K562 (cell line): Measurements from ENCODE around the gene HEXIM1. TPM values are rescaled to one million over a fixed set of nuclear protein-coding genes. Genes with fewer than 3 reads are reported as not detected.

Experiments
- ARHGAP35 ChIP-seq: fragments of 450-650 bp; IDR thresholded peaks from 2 replicates; pipeline ENCODE4 v1.6.1; 2018; ENCODE audit not compliant: partially characterized antibody
- E2F4 ChIP-seq: sonication (generic); formaldehyde crosslinking; IDR thresholded peaks from 2 replicates; pipeline ENCODE4 v1.8.0; 2022; ENCODE audit warnings: mild to moderate bottlenecking, low read depth, missing genetic modification reagents
- ESRRB ChIP-seq: fragments of 250-450 bp; sonication (Bioruptor Pico); IDR thresholded peaks from 2 replicates; pipeline ENCODE4 v1.5.0; 2020; ENCODE audit warnings: mild to moderate bottlenecking, moderate library complexity, borderline replicate concordance
- GABPB1 ChIP-seq: sonication (generic); formaldehyde crosslinking; IDR thresholded peaks from 2 replicates; pipeline ENCODE4 v1.8.0; 2022; ENCODE audit warnings: mild to moderate bottlenecking, missing genetic modification reagents
- KLF6 ChIP-seq: fragments of 250-450 bp; sonication (Bioruptor Pico); IDR thresholded peaks from 2 replicates; pipeline ENCODE4 v1.4.0; 2020; ENCODE audit warnings: mild to moderate bottlenecking, moderate library complexity, borderline replicate concordance
- MTA2 ChIP-seq: fragments of 450-650 bp; IDR thresholded peaks from 2 replicates; pipeline ENCODE4 v1.6.1; 2016; ENCODE audit warnings: low read depth
- RAD21 ChIP-seq, 2 experiments: fragments of 250-450 bp in 1 of 2; fragments of 450-650 bp in 1 of 2; sonication (Bioruptor Pico) in 1 of 2; formaldehyde crosslinking in 1 of 2; IDR thresholded peaks in 1 of 2; conservative IDR thresholded peaks in 1 of 2; 2 replicates each; pipeline versions ENCODE4 v1.4.0 to v1.8.0; 2020 to 2022; ENCODE audit warnings: mild to moderate bottlenecking in 2 of 2, moderate library complexity in 1 of 2
- RFX5 ChIP-seq: IDR thresholded peaks from 2 replicates; pipeline ENCODE4 v1.6.1; 2011; ENCODE audit warnings: low read depth, mild to moderate bottlenecking, improper control_type of control experiment, low read length
- polyA plus RNA-seq, 8 experiments: library from polyadenylated mRNA; depleted of rRNA in 4 of 8; stranded (reverse) in 5 of 8; unstranded in 3 of 8; fragments of >200 nt; fragmentation: Nextera tagmentation in 2 of 8; fragmentation: Illumina TruSeq in 1 of 8; extraction: Ambion mirVana in 2 of 8; extraction: Trizol in 1 of 8; gene quantifications; 2 replicates each; pipeline versions ENCODE4 v1.2.1 to v1.2.3, GENCODE V29; 2011 to 2014; ENCODE audit warnings: inconsistent platforms in 1 of 8, missing spikeins in 1 of 8
- total RNA-seq, 7 experiments: library from RNA; depleted of rRNA in 6 of 7; stranded (reverse); fragments of >200 nt in 6 of 7; fragmentation: Illumina TruSeq in 2 of 7; extraction: Trizol in 2 of 7; gene quantifications; 2 replicates each; pipeline versions ENCODE4 v1.2.1 to v1.2.3, GENCODE V29; 2011 to 2021; ENCODE audit warnings: low replicate concordance in 1 of 7
- TF ChIP-seq, protein P1 (sequence below), 2 experiments: fragments of 450-650 bp; formaldehyde crosslinking in 1 of 2; IDR thresholded peaks; 2 replicates each; pipeline versions ENCODE4 v1.4.0 to v1.6.1; 2014 to 2020; ENCODE audit warnings: mild to moderate bottlenecking in 2 of 2, borderline replicate concordance in 1 of 2, low read depth in 1 of 2

HEXIM1 gene
- total and polyA plus RNA-seq, 9 of the 15 experiments (the other 6 are each of a cell fraction or from before 2014, with no cell fraction given): 1.4 to 28.3 (median 9.1) TPM

- TF ChIP-seq, protein P1, sequence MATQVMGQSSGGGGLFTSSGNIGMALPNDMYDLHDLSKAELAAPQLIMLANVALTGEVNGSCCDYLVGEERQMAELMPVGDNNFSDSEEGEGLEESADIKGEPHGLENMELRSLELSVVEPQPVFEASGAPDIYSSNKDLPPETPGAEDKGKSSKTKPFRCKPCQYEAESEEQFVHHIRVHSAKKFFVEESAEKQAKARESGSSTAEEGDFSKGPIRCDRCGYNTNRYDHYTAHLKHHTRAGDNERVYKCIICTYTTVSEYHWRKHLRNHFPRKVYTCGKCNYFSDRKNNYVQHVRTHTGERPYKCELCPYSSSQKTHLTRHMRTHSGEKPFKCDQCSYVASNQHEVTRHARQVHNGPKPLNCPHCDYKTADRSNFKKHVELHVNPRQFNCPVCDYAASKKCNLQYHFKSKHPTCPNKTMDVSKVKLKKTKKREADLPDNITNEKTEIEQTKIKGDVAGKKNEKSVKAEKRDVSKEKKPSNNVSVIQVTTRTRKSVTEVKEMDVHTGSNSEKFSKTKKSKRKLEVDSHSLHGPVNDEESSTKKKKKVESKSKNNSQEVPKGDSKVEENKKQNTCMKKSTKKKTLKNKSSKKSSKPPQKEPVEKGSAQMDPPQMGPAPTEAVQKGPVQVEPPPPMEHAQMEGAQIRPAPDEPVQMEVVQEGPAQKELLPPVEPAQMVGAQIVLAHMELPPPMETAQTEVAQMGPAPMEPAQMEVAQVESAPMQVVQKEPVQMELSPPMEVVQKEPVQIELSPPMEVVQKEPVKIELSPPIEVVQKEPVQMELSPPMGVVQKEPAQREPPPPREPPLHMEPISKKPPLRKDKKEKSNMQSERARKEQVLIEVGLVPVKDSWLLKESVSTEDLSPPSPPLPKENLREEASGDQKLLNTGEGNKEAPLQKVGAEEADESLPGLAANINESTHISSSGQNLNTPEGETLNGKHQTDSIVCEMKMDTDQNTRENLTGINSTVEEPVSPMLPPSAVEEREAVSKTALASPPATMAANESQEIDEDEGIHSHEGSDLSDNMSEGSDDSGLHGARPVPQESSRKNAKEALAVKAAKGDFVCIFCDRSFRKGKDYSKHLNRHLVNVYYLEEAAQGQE (IDR thresholded peaks at IDR 0.05; ENCODE audit: borderline replicate concordance): peak; percentile 71
- TF ChIP-seq, protein P1 (CRISPR knock-in tag; IDR thresholded peaks at IDR 0.05; ENCODE audit: low read depth): no peak
- TF ChIP-seq RFX5: no peak
- TF ChIP-seq ARHGAP35: no peak
- TF ChIP-seq KLF6 (CRISPR knock-in tag): no peak
- TF ChIP-seq E2F4 (CRISPR knock-in tag): peak; percentile 14; the same call in 1 of the 2 replicates
- TF ChIP-seq ESRRB (CRISPR knock-in tag): no peak
- peak; percentile 60 to 80 for TF ChIP-seq RAD21 (CRISPR knock-in tag; conservative IDR thresholded peaks at IDR 0.05 in 1 of 2, IDR thresholded peaks at IDR 0.05 in 1 of 2)
- TF ChIP-seq MTA2: 0 out of 2 replicates have a peak, but pooled peaks have one; percentile 21
- peak; percentile 38; the same call in 1 of the 2 replicates for TF ChIP-seq GABPB1 (CRISPR knock-in tag)
These were observed 16.5 kb upstream of the HEXIM1 start (continued) for GRCh38 chr17:45131616-45132319.
